ENCODE data around the gene FARSB.
A peak's percentile ranks its signal among the peaks of the same experiment; 100 is the strongest.

FARSB gene

GRCh38 chr2:222566229-222566628, 89.7 kb downstream of the FARSB start:
- no peak for DNase-seq (ENCODE audit: low read depth in 2 of 2)
- no peak for TF ChIP-seq CTCF (IDR thresholded peaks at IDR 0.05; ENCODE audit: low read depth, low read length)
- no peak overlapping the region for H3K4me3 ChIP-seq (replicated peaks in 1 of 2; ENCODE audit: low read depth in 2 of 2, low read length in 2 of 2)

DNA sequence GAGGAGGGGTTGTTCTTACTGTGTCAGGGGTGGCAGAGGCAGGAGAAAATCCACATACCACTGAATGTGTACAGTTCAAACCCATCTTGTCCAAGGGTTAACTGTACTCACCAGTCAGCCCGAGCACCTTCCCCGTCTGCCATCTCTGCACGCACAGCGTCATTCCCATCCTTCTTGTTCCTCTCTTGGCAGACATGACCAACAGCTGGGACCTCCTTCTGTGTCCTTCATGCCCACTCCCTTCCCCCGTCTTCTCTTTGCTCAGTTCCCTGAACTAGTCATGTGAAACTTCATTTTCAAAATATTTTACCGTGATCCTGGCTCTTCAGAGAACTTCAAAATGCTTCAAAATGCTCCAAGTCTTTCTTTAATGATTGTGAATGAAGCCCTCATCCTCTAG, 92.0 kb downstream of the FARSB start:
- no peak for DNase-seq (ENCODE audit: low read depth in 2 of 2)
- TF ChIP-seq CTCF (IDR thresholded peaks at IDR 0.05; ENCODE audit: low read depth, low read length) = no peak
- H3K4me3 ChIP-seq (replicated peaks in 1 of 2; ENCODE audit: low read depth in 2 of 2, low read length in 2 of 2) = no peak overlapping the region

DNA sequence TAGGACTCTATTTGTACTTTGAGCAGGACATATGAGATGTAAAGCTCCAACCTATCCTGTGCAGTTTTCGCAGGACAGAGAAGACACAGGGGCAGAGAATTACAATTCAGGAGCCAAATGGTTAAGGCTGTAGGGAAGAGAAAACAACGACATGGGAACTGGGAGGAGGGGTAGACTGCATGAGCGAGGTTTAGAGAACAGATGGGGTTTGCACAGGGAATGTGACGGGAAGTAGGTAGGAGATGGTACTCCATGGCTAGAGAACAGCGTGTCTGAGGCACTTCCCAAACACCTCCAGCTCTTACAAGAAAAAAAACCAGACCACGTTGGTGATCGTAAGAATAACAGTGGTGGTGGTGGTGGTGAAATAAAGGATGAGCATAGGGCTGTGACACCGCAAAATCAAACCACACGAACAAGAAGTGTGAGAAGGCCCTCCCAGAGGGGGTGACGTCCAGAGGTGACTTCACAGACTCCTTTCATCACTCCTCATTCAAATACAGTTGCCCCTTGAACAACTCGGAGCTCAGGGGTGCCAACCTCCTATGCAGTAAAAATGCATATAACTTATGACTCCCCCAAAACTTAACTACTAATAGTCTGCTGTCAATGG, 92.7 kb downstream of the FARSB start:
- no peak for TF ChIP-seq CTCF (IDR thresholded peaks at IDR 0.05; ENCODE audit: low read depth, low read length)
- H3K4me3 ChIP-seq (replicated peaks in 1 of 2; ENCODE audit: low read depth in 2 of 2, low read length in 2 of 2) = no peak overlapping the region
- no peak for DNase-seq (ENCODE audit: low read depth in 2 of 2)

DNA sequence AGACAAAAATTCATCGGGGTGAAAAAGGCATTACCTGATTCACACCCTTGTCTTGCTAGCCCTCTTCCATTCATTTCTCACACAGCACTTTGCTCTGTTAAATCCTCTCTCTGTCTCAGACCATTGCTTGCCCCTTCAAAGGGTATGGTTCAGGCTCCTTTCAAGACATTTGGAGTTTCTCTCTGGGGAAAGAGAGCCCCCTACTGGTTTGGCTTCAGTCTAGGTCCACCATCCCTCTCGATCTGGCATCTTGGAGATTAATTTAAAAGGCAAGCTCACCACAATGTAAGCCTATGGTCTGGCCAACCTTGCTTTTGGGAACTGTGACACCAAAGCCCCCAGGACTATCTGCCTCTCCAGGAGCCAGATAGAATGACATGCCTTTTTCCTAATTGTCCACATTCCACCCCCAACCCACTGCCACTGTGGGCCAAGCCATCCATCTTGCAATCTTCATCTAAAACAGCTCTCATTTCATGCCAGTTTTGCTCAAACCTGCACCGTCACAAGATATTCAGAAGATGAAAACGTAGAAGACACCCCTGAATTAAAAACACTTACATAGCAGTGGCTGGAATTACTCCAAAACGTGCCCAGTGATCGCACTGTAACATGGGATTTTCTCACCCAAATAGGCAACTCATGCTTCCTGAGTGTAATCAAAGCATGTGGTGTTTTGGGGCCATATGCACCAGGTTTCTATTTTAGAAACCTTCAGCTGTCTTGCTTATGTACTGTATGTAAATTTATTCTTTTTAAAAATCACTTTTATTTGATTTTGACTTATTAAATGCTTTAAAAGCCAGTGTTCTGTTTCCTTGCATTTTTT, 93.9 kb downstream of the FARSB start:
- DNase-seq (ENCODE audit: low read depth in 2 of 2) = peak; percentile 68 to 79
- TF ChIP-seq CTCF (IDR thresholded peaks at IDR 0.05; ENCODE audit: low read depth, low read length) = peak; percentile 75
- no peak overlapping the region for H3K4me3 ChIP-seq (replicated peaks in 1 of 2; ENCODE audit: low read depth in 2 of 2, low read length in 2 of 2)

DNA sequence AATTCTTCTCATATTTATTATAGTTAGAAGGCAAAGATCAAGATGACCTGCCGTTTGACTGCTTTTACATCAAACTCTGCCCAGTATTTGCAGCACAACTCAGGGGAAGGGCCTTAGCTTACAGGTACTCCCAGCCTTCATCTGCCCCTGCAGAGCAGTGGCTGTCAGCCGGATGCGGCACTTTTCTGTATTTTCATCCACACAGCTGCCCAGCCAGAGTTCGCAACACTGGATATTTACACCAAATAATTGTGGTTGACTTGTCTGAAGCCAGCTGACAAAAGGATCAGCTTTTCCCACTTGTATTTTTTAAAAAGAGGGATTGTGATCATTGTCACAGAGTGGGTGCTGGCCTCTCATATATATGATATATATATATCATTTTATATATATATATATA, 94.7 kb downstream of the FARSB start:
- no peak overlapping the region for H3K4me3 ChIP-seq (replicated peaks in 1 of 2; ENCODE audit: low read depth in 2 of 2, low read length in 2 of 2)
- no peak for DNase-seq (ENCODE audit: low read depth in 2 of 2)
- TF ChIP-seq CTCF (IDR thresholded peaks at IDR 0.05; ENCODE audit: low read depth, low read length) = no peak

- H3K4me3 ChIP-seq (replicated peaks in 1 of 2; ENCODE audit: low read depth in 2 of 2, low read length in 2 of 2) = no peak overlapping the region
- no peak for TF ChIP-seq CTCF (IDR thresholded peaks at IDR 0.05; ENCODE audit: low read depth, low read length)
- no peak for DNase-seq (ENCODE audit: low read depth in 2 of 2)
Measured at GRCh38 chr2:222554517-222554916, 101.4 kb downstream of the FARSB start.
